ENCODE data around the gene IFT88. TPM values are rescaled to one million over a fixed set of nuclear protein-coding genes. Genes with fewer than 3 reads are reported as not detected.
A peak's percentile ranks its signal among the peaks of the same experiment; 100 is the strongest.
"Not testable (repeated sequence)": the region's sequence is repeated elsewhere in the genome, so short reads cannot be mapped to it uniquely, and the experiment has no call there.

The IFT88 gene
- total RNA-seq, 1 experiment from 2014 or later = 16.1 TPM

GRCh38 chr13:20636079-20636478 lies 69.1 kb downstream of the IFT88 start:
- no peaks in the 10 kb centered on the region for H3K4me1 ChIP-seq
- no peaks in the 10 kb centered on the region for H3K27me3 ChIP-seq
- no peak for DNase-seq
- H3K27ac ChIP-seq = no peak overlapping the region
- no peaks in the 10 kb centered on the region for H3K36me3 ChIP-seq
- H3K9me3 ChIP-seq (replicated peaks) = no peaks in the 10 kb centered on the region
- H3K4me3 ChIP-seq = no peak overlapping the region

- Histone ChIP-seq H3K4me3 (no peak overlapping the region), H3K4me1 (no peaks in the 10 kb centered on the region), H3K36me3 (no peaks in the 10 kb centered on the region), H3K9me3 (replicated peaks) (no peaks in the 10 kb centered on the region), H3K27me3 (no peaks in the 10 kb centered on the region), H3K27ac (no peak overlapping the region)
- DNase-seq = no peak
Measured at GRCh38 chr13:20637811-20638210, 70.9 kb downstream of the IFT88 start.

- Histone ChIP-seq H3K4me3 (no peak overlapping the region), H3K36me3 (no peaks in the 10 kb centered on the region), H3K9me3 (replicated peaks) (no peaks in the 10 kb centered on the region), H3K27ac (no peak overlapping the region), H3K27me3 (no peaks in the 10 kb centered on the region), H3K4me1 (no peaks in the 10 kb centered on the region)
- no peak for DNase-seq
Measured at GRCh38 chr13:20647758-20648157, 80.8 kb downstream of the IFT88 start.

- DNase-seq = no peak
- no peak overlapping the region for H3K4me3 ChIP-seq
- no peaks in the 10 kb centered on the region for H3K36me3 ChIP-seq
- no peak overlapping the region for H3K27ac ChIP-seq
- H3K4me1 ChIP-seq = no peaks in the 10 kb centered on the region
- no peaks in the 10 kb centered on the region for H3K27me3 ChIP-seq
- no peaks in the 10 kb centered on the region for H3K9me3 ChIP-seq (replicated peaks)
Measured at GRCh38 chr13:20652946-20653345, 86.0 kb downstream of the IFT88 start.

- H3K9me3 ChIP-seq (replicated peaks) = no peaks in the 10 kb centered on the region
- no peak overlapping the region for H3K27ac ChIP-seq
- no peaks in the 10 kb centered on the region for H3K36me3 ChIP-seq
- H3K4me1 ChIP-seq = no peaks in the 10 kb centered on the region
- DNase-seq = no peak
- no peak overlapping the region for H3K4me3 ChIP-seq
- no peaks in the 10 kb centered on the region for H3K27me3 ChIP-seq
Measured at GRCh38 chr13:20654156-20654555, 87.2 kb downstream of the IFT88 start.

- DNase-seq = no peak
- H3K4me3 ChIP-seq = no peak overlapping the region
- no peaks in the 10 kb centered on the region for H3K9me3 ChIP-seq (replicated peaks)
- no peaks in the 10 kb centered on the region for H3K36me3 ChIP-seq
- H3K27ac ChIP-seq = no peak overlapping the region
- H3K27me3 ChIP-seq = no peaks in the 10 kb centered on the region
- H3K4me1 ChIP-seq = no peaks in the 10 kb centered on the region
Measured at GRCh38 chr13:20658451-20659040, 91.6 kb downstream of the IFT88 start.

- H3K27ac ChIP-seq = no peak overlapping the region
- no peaks in the 10 kb centered on the region for H3K27me3 ChIP-seq
- H3K4me1 ChIP-seq = no peaks in the 10 kb centered on the region
- no peak overlapping the region for H3K4me3 ChIP-seq
- H3K9me3 ChIP-seq (replicated peaks) = no peaks in the 10 kb centered on the region
- H3K36me3 ChIP-seq = no peaks in the 10 kb centered on the region
- no peak for DNase-seq
Measured at GRCh38 chr13:20664351-20664750, 97.4 kb downstream of the IFT88 start.

GRCh38 chr13:20666948-20667347 lies 100.0 kb downstream of the IFT88 start:
- no peaks in the 10 kb centered on the region for H3K9me3 ChIP-seq (replicated peaks)
- no peak overlapping the region for H3K27ac ChIP-seq
- no peak overlapping the region for H3K4me3 ChIP-seq
- no peaks in the 10 kb centered on the region for H3K27me3 ChIP-seq
- H3K36me3 ChIP-seq = no peaks in the 10 kb centered on the region
- H3K4me1 ChIP-seq = no peaks in the 10 kb centered on the region
- no peak for DNase-seq

- no peak overlapping the region for H3K4me3 ChIP-seq
- DNase-seq = no peak
- H3K4me1 ChIP-seq = no peaks in the 10 kb centered on the region
Measured at GRCh38 chr13:20667857-20668437, 101.0 kb downstream of the IFT88 start.

GRCh38 chr13:20669162-20669561 lies 102.2 kb downstream of the IFT88 start:
- Histone ChIP-seq H3K9me3 (replicated peaks) (no peaks in the 10 kb centered on the region), H3K4me1 (no peaks in the 10 kb centered on the region), H3K4me3 (no peak overlapping the region), H3K27ac (no peak overlapping the region), H3K36me3 (no peaks in the 10 kb centered on the region), H3K27me3 (no peaks in the 10 kb centered on the region)
- DNase-seq = no peak

More at GRCh38 chr13:20667857-20668437, 101.0 kb downstream of the IFT88 start:
- no peak overlapping the region for H3K27ac ChIP-seq
- H3K36me3 ChIP-seq = no peaks in the 10 kb centered on the region
- no peaks in the 10 kb centered on the region for H3K9me3 ChIP-seq (replicated peaks)
- no peaks in the 10 kb centered on the region for H3K27me3 ChIP-seq

- Histone ChIP-seq H3K4me1 (no peaks in the 10 kb centered on the region), H3K9me3 (replicated peaks) (no peaks in the 10 kb centered on the region), H3K4me3 (no peak overlapping the region), H3K27me3 (no peaks in the 10 kb centered on the region), H3K27ac (no peak overlapping the region), H3K36me3 (no peaks in the 10 kb centered on the region)
- DNase-seq = no peak
Measured at GRCh38 chr13:20671789-20672188, 104.8 kb downstream of the IFT88 start.

GRCh38 chr13:20672772-20673171 lies 105.8 kb downstream of the IFT88 start:
- no peaks in the 10 kb centered on the region for H3K27me3 ChIP-seq
- no peak overlapping the region for H3K4me3 ChIP-seq
- no peaks in the 10 kb centered on the region for H3K4me1 ChIP-seq
- H3K27ac ChIP-seq = no peak overlapping the region
- no peaks in the 10 kb centered on the region for H3K36me3 ChIP-seq
- H3K9me3 ChIP-seq (replicated peaks) = no peaks in the 10 kb centered on the region
- no peak for DNase-seq

- Histone ChIP-seq H3K4me3 (no peak overlapping the region), H3K27me3 (no peaks in the 10 kb centered on the region), H3K27ac (no peak overlapping the region), H3K4me1 (no peaks in the 10 kb centered on the region), H3K9me3 (replicated peaks) (no peaks in the 10 kb centered on the region), H3K36me3 (no peaks in the 10 kb centered on the region)
- DNase-seq = no peak
Measured at GRCh38 chr13:20673715-20674114, 106.8 kb downstream of the IFT88 start.

- Histone ChIP-seq H3K27ac (no peak overlapping the region), H3K9me3 (replicated peaks) (no peaks in the 10 kb centered on the region), H3K27me3 (no peaks in the 10 kb centered on the region), H3K36me3 (no peaks in the 10 kb centered on the region), H3K4me1 (no peaks in the 10 kb centered on the region), H3K4me3 (no peak overlapping the region)
- DNase-seq = peak in 1 of 2 experiments; percentile 10
Measured at GRCh38 chr13:20676213-20676612, 109.3 kb downstream of the IFT88 start.

GRCh38 chr13:20678606-20679005 lies 111.6 kb downstream of the IFT88 start:
- not testable (repeated sequence) for DNase-seq; H3K4me3 ChIP-seq; H3K9me3 ChIP-seq (replicated peaks)

GRCh38 chr13:20679879-20680278 lies 112.9 kb downstream of the IFT88 start:
- Histone ChIP-seq H3K4me1 (no peaks in the 10 kb centered on the region), H3K27me3 (no peaks in the 10 kb centered on the region), H3K9me3 (replicated peaks) (no peaks in the 10 kb centered on the region), H3K36me3 (no peaks in the 10 kb centered on the region), H3K27ac (no peak overlapping the region), H3K4me3 (no peak overlapping the region)
- DNase-seq = no peak

More at GRCh38 chr13:20678606-20679005, 111.6 kb downstream of the IFT88 start:
- not testable (repeated sequence) for H3K27ac ChIP-seq, H3K27me3 ChIP-seq, H3K36me3 ChIP-seq, H3K4me1 ChIP-seq
